ENCODE results near the gene IL25.
"Not testable (repeated sequence)": the region's sequence is repeated elsewhere in the genome, so short reads cannot be mapped to it uniquely, and the experiment has no call there.

Gene IL25

DNA sequence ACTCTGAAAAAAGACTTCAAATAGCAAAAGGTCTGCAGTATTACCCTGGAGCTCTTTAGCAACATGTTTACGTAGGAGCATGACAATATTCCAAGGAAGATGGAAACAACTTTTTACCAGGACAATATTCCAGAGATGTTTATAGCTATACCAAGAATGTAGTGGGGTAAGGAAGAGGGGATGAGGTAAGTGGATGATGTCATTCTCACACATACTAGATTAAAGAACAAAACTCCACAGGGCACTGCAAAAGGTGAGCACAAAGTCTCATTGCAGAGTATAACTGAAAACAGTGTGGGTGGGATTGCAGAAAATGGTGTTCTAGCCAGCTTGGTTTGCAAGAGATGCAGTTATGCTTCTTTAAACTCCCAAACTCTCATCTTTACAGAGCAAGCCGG lies 12.6 kb downstream of the IL25 start:
- no peaks in the 10 kb centered on the region for H3K4me1 ChIP-seq (ENCODE audit: low read depth, poor library complexity, severe bottlenecking)
- H2AFZ ChIP-seq (ENCODE audit: low read depth), result no peak overlapping the region
- H3K4me3 ChIP-seq (IDR thresholded peaks at IDR 0.05; ENCODE audit: insufficient read depth, low read depth, low read length), result no peak overlapping the region
- no peaks in the 10 kb centered on the region for H3K36me3 ChIP-seq (ENCODE audit: insufficient read depth)
- H3K79me2 ChIP-seq (ENCODE audit: insufficient read depth, low read depth), result no peaks in the 10 kb centered on the region
- H3K27me3 ChIP-seq (ENCODE audit: insufficient read depth, low read depth), result peaks cover 7% of the 10 kb centered on the region; the same call in 1 of the 2 replicates
- H4K20me1 ChIP-seq (ENCODE audit: insufficient read depth), result no peaks in the 10 kb centered on the region
- H3K27ac ChIP-seq, result no peak overlapping the region
- H3K9ac ChIP-seq, result no peak overlapping the region
- no peak overlapping the region for H3K4me2 ChIP-seq
- TF ChIP-seq, protein P1, sequence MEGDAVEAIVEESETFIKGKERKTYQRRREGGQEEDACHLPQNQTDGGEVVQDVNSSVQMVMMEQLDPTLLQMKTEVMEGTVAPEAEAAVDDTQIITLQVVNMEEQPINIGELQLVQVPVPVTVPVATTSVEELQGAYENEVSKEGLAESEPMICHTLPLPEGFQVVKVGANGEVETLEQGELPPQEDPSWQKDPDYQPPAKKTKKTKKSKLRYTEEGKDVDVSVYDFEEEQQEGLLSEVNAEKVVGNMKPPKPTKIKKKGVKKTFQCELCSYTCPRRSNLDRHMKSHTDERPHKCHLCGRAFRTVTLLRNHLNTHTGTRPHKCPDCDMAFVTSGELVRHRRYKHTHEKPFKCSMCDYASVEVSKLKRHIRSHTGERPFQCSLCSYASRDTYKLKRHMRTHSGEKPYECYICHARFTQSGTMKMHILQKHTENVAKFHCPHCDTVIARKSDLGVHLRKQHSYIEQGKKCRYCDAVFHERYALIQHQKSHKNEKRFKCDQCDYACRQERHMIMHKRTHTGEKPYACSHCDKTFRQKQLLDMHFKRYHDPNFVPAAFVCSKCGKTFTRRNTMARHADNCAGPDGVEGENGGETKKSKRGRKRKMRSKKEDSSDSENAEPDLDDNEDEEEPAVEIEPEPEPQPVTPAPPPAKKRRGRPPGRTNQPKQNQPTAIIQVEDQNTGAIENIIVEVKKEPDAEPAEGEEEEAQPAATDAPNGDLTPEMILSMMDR (conservative IDR thresholded peaks at IDR 0.05; ENCODE audit: low read depth, low read length), result no peak

DNA sequence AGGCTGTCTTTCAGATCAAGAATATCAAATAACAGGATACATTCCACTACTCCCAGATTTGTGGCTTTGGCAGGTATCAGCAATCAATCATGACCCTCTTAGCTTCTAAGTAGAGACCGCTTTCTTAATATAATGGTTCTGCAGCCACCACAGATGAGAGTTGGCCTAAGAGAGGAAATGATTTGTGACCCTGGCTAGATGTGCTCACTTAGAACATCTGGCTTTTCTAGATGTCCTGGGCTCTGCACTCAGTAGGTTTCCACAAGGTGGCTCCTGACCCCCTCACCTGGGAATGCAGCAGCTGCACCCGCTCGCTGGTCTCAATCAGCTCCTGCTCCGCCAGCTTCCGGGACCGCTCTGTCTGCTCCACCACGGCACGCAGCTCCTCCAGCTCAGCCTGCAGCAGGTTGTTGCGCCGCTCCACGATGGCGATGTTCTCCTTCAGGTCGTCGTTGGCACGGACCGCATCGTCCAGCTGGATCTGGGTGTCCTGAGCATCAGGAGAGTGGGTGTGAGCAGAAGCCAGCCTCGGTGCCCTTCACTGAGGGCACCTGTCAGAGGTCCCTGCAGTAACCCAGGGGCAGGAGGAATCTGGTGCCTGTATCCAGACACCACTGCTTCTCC lies 13.1 kb downstream of the IL25 start:
- H4K20me1 ChIP-seq (ENCODE audit: insufficient read depth), result no peaks in the 10 kb centered on the region
- H3K27ac ChIP-seq, result no peak overlapping the region
- H3K4me3 ChIP-seq (IDR thresholded peaks at IDR 0.05; ENCODE audit: insufficient read depth, low read depth, low read length), result no peak overlapping the region
- H3K27me3 ChIP-seq (ENCODE audit: insufficient read depth, low read depth), result peaks cover 7% of the 10 kb centered on the region; the same call in 1 of the 2 replicates
- no peak overlapping the region for H2AFZ ChIP-seq (ENCODE audit: low read depth)
- H3K36me3 ChIP-seq (ENCODE audit: insufficient read depth), result no peaks in the 10 kb centered on the region
- H3K4me1 ChIP-seq (ENCODE audit: low read depth, poor library complexity, severe bottlenecking), result no peaks in the 10 kb centered on the region
- no peak overlapping the region for H3K4me2 ChIP-seq
- no peaks in the 10 kb centered on the region for H3K79me2 ChIP-seq (ENCODE audit: insufficient read depth, low read depth)
- TF ChIP-seq, protein P1 (conservative IDR thresholded peaks at IDR 0.05; ENCODE audit: low read depth, low read length), result no peak
- H3K9ac ChIP-seq, result no peak overlapping the region

DNA sequence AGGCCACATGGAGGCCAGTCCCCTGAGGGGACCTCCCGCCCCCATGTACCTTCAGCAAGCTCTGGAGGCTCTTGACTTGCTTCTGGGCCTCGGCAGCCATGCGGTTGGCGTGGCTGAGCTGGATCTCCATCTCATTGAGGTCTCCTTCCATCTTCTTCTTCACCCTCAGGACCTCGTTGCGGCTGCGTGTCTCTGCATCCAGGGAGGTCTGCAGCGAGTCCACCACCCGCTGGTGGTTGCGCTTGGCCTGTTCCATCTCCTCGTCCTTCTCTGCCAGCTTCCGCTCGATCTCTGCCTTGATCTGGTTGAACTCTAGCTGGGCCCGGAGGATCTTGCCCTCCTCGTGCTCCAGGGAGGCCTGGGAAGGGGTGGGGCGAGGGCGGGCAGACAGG lies 13.7 kb downstream of the IL25 start:
- H2AFZ ChIP-seq (ENCODE audit: low read depth); H3K4me3 ChIP-seq (IDR thresholded peaks at IDR 0.05; ENCODE audit: insufficient read depth, low read depth, low read length); H3K27me3 ChIP-seq (ENCODE audit: insufficient read depth, low read depth): not testable (repeated sequence)

DNA sequence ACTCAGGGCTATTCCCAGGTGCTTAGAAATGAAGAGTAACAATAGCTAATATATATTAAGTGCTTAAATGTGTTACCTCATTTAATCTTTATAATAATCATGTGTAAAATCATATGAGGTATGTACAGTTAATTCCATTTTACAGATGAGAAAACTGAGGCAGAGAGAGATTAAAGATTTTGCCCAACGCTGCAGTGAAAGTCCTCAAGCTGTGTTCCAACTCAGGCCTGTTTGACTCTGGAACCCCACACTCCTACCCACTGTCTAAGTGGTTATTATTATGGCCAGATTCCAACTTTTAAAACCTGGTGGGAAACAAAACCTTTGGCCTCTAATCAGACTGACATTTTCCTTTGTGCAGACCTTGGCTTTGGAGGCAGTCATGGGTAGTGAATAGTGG lies 14.4 kb downstream of the IL25 start:
- Histone ChIP-seq H3K4me1 (ENCODE audit: low read depth, poor library complexity, severe bottlenecking) (no peaks in the 10 kb centered on the region), H3K4me3 (IDR thresholded peaks at IDR 0.05; ENCODE audit: insufficient read depth, low read depth, low read length) (no peak overlapping the region), H3K4me2 (no peak overlapping the region), H3K9ac (no peak overlapping the region), H3K27me3 (ENCODE audit: insufficient read depth, low read depth) (peaks cover 16% of the 10 kb centered on the region; the same call in 1 of the 2 replicates), H2AFZ (ENCODE audit: low read depth) (no peak overlapping the region), H3K36me3 (ENCODE audit: insufficient read depth) (no peaks in the 10 kb centered on the region), H4K20me1 (ENCODE audit: insufficient read depth) (no peaks in the 10 kb centered on the region), H3K27ac (no peak overlapping the region), H3K79me2 (ENCODE audit: insufficient read depth, low read depth) (no peaks in the 10 kb centered on the region)
- TF ChIP-seq, protein P1 (conservative IDR thresholded peaks at IDR 0.05; ENCODE audit: low read depth, low read length), result no peak

More for the DNA sequence above, 13.7 kb downstream of the IL25 start:
- not testable (repeated sequence) for H3K4me1 ChIP-seq (ENCODE audit: low read depth, poor library complexity, severe bottlenecking); H3K79me2 ChIP-seq (ENCODE audit: insufficient read depth, low read depth); H4K20me1 ChIP-seq (ENCODE audit: insufficient read depth); H3K27ac ChIP-seq; H3K36me3 ChIP-seq (ENCODE audit: insufficient read depth); H3K4me2 ChIP-seq; H3K9ac ChIP-seq
